Loucy (cell line): Measurements from ENCODE around the gene THOC1.

ENCODE experiments used
- CTCF ChIP-seq: fragments of 200-600 bp; sonication (generic); conservative IDR thresholded peaks from 2 replicates; pipeline ENCODE4 v1.5.1; 2014; ENCODE audit warnings: mild to moderate bottlenecking, antibody characterized with exemption, low read length
- EZH2phosphoT487 ChIP-seq: fragments of 200-600 bp; IDR thresholded peaks from 2 replicates; pipeline ENCODE4 v1.6.1; 2018; ENCODE audit warnings: antibody characterized with exemption, mild to moderate bottlenecking, moderate library complexity, borderline replicate concordance

- TF ChIP-seq CTCF = no peak
- no peak for TF ChIP-seq EZH2phosphoT487
Measured at GRCh38 chr18:183769-184168, 84.1 kb downstream of the THOC1 start.
